IPS DF 4.7 (cell line): ENCODE measurements around the gene OR52W1.
"Not testable (repeated sequence)": the region's sequence is repeated elsewhere in the genome, so short reads cannot be mapped to it uniquely, and the experiment has no call there.

Experiments
- DNase-seq: peaks from one replicate; pipeline ENCODE4 v3.0.0-alpha.2; 2013; ENCODE audit warnings: low spot score; ENCODE audit errors: extremely low read depth

Gene OR52W1

DNA sequence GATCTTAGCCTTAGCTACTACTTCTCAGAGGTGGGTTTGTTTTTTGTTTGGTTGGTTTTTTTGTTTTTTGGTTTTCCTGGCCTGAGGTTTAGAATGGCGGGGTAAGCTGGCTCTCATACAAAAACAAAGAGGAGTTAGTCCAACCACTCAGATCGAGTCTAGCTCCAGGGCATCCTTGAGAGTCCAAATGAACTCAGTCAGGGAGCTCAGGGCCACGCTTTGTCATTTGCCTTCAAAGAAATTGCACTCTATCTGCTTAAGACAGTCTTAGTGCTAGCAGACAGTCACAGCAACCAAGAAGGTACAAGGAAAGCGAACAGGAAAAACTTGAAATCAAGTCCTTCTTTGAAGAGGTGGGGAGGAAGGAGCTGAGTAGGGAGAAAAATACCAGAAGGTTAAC lies 17.5 kb downstream of the OR52W1 start:
- DNase-seq: no peak

DNA sequence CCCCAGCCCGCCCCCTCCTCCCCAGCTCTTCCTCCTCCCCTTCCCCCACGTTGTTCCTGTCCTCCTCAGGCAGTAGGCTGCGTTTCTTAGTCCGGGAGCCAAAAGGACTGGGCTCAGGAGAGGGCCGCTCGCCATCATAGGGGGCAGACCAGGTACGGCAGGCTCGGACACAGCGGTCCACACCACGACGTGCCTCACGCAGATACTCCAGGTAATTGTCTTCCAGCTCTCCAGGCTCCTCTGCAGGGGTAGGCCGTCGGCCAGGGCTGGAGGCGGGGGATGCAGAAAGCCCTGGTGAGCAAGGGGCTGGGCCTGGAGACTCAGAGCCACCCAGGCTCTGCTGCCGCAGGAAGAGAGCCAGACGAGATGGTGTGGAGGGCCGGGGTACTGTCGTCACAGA lies 18.7 kb downstream of the OR52W1 start:
- DNase-seq: no peak

DNA sequence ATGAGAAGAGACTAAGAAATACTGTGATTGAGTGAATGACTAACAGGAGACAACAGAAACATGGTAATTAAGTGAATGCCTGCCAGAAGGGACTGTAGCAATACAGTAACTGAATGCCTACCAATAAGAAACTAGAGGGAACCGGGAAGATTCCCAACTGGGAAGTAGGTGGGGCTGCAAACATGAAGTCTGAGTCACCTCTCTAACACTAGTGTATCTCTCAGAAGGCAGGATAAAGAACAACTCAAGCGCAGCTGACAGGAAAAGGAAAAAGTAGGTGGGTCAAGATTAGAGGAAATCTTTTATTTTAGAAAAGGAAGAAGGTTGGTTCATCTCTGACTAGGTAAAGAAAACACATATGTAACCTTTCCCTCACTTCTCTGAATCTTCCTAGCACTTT lies 20.3 kb downstream of the OR52W1 start:
- DNase-seq: no peak

DNA sequence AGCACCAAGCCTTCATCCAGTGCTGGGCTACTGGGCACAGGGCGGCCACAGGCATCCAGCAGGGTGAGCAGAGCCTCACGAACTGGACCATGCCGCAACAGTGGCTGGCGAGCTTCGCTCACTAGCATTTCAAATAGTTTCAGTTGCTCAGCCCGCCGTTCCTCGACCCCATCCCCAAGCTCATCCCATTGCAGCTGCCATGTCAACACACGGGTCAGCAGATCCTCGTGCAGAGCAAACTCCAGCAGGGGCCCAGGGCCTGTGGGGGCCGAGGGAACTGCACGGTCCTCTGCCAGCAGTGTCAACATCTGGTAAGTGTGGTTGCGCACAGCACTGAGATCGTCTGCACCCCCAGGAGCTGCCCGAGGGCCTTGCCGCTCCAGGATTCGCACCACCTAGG lies 24.8 kb downstream of the OR52W1 start:
- no peak for DNase-seq

DNA sequence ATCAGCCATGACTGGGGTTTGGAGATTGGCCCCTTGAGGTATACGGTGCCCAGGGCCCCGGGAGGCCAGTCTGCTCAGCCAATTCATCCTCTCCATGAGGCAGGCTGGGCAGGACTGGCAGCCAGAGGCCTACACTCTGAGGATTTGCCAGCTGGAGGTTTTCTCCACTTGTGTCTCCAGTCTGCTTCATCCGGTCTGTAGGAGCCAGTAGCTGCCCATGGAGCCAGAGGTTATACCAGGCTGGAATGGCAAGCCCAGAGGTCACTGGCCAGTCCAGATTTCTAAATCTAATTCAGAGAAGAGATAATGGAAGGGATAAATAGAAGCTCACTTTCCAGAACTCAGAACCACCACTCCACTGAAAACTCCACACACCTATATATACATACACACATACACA lies 25.4 kb downstream of the OR52W1 start:
- DNase-seq: no peak

DNA sequence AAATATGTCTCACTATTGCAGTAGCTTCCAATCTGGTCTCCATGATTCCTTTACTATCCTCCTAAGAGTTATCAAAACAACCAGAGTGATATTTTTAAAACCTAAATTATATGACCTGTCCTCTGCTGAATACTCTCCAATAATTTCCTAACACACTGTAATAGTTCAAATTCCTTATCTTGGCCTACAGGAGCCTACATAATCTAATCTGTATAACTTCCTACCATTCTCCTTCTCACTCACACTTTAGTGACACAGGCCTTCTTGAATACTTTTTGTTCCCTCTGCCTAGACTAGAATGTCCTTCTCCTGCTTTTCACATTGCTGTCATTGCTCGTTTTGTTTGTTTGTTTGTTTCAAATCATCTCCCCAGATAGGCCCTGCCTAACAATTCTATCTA lies 26.0 kb downstream of the OR52W1 start:
- DNase-seq: no peak

DNA sequence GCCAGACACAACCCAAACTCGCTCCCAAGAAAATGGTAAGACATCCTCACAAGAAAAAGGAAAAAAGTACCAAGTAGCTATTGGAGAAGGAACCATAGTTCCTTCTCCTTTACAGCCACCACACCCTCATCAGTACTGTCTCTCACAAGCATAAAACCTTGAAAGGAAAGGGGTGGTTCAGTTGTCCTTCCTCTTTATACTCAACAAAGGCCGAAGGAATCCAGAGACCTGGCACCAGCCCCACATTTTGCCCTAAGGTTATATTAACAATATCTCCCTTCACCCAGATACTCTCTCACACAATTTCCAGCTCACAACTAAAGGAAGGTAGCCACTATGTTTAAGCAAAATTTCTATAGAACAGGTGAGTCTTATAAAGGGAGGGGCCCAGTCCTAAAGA lies 26.9 kb downstream of the OR52W1 start:
- DNase-seq: no peak

DNA sequence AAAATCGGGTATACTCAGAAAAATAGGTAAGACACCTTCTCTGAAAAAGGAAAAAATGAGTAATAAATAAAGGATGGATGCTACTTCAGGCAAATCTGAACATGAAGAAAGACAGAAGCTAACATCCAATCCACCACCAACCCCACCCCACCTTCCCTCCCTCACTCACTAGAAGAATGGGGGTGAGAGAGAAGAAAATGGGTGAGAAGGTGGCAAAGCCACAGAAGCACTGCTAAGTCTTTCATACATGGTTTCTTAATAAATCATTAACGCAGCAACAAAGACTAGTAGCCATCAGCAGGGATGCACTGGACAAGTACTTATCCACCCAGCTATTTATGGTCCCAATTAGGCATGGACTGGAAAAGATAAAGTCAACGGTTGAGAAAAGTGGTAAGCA lies 29.5 kb downstream of the OR52W1 start:
- DNase-seq: no peak

DNA sequence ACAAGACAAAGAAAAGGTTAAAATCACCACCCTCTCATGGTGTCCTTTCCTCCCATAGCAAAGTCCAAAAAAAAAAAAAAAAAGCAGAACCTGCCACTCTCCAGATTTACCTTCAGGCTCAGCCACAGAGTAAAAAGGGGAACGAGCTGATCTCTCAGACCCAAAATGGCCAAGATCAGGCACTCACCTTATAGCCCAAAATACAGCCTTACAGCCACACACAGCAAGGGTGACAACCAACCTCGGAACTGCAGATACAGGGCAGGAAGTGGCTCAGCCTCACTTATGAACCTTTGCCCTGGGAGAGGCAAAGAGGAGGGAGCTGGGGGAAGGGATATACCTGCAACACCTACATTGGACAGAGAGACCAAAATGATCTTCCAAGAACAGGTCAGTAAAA lies 30.9 kb downstream of the OR52W1 start:
- DNase-seq: no peak

DNA sequence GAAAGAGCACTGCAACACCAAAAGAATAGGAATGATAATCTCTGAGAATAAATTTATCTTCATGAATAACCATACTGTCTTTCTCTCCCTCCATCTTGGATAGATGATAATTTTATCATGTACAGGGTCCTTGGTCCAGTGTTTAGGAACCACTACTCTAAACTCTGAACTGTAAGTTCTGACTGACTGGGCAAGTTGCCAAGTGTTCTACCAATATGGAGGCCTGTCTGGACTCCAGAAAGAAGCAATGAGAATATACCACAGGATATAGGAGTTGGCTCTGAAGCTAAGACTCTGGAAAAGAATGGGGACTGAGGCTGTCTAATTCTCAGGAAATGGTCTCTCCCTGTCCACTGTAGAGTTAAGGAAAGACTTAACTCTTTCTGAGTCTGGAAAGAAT lies 33.9 kb downstream of the OR52W1 start:
- DNase-seq: no peak

DNA sequence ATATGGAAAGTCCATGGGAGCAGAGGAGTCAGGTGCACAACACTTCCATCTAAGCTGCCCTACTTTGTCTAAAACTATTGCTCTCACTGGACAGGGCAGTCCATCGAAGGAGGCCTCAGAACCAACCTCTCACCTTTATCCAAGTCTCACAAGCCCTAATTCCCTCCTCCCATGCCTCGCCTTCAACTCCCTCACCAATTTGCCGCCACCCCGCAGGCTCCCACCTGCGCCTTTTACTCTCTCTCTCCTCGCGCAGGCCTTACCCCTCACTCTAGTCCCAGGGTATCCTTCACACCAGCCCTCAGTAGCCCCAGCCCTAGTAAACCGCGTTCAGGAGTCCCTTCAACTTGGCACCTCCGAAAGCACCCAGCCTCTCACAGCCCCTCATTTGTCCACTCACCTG lies 35.0 kb downstream of the OR52W1 start:
- DNase-seq: no peak

DNA sequence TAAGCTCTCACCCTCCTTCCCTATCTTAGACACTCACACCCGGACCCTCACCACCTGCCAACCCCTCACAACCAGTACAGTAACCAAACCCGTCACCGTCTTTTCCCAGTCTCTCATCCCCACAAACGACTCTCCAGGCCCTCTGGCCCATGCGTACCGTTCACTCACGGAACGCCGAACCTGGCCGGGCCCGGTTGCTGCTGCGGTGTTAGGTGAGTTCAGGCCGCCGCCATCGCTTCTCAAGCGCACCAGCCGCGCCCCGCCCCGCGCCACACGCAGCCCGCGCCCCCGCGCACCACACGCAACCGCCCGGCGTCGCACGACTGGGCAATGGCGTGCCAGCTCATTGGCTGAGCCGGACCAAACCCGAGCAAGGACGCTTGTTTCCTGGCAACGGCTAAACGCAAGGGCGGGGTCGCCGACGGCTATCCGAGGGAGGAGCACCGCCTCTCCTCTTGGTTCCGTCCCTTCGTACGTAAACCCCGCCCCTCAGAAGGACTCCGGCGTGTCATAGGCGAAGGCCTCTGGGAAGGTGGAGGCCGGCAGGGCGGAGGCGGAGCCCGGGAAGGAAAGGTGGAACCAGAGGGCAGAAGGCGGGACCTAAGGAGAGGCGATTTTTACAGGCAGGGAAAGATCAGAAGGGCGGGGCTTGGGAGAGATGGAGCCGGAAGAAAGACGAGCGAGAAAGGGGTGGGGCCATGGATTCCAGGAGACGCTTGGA lies 35.5 kb downstream of the OR52W1 start, which contains the start of gene FHIP1B:
FHIP1B (minus strand) TSS at position 250 of the 721 bp plus-strand sequence. CDS start 10,120 bp downstream, outside the sequence.
- peak; percentile 98 for DNase-seq

DNA sequence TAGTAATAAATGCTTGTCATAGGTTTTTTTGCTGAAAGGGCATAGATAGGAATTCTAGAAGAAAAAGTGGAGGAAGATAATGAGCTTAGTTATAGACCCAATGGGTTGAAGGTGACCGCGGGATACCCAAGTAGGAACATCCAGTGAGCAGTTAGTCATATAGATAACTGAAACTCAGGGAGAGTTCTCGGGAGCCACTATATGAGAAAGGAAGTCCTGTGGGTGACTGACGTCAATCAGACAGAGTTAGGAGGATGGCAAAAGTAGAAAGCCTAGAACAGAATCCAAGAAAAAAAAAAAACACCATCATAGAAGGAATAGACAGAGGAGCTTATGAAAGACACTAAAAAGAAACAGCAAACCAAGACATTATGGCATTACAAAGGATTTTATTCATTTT lies 38.2 kb downstream of the OR52W1 start:
- DNase-seq: no peak

DNA sequence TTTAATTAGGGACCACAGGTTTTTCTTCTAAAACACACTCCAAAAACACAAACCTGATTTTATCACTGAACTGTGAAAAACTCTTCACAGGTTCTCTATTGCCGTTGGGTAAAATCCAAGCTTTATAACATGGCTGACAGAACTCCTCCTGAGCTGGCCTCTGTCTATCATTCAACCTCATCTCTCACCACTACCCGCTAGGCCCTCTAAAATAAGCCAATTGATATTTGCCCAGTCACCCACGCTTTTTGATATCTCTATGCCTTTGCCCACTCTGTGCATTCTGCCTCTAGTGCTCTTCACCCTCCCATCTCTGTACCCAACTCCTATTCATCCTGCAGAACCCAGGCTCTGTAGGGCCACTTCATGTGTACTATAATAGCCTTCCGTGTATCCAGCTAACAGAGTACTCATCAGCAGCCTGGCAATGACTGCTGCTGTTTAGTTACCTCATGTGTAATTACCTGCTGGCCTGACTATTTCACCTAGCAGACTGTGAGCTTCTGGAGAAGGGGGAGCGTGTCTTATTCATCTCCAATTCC lies 38.8 kb downstream of the OR52W1 start:
- DNase-seq: no peak

DNA sequence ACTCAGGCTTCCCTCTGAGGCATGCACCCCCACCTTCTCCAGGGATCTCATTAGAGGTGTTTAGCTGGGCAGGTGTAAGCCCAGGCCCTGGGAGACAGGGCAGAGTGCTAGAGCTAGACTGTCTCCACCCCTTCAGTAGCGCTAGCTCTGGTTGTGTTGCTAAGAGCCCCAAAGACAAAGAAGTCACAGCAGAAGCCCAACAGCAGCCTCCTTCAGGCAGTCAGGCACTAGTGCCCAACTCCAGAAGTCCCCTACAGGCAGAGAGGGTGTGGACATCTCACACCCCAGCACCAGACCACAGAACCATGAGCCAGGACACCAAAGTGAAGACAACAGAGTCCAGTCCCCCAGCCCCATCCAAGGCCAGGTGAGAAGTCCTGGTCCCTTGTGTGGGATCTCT lies 39.9 kb downstream of the OR52W1 start, which contains the start of gene CNGA4:
CNGA4 (plus strand) TSS at position 188 of the 400 bp plus-strand sequence; CDS start at position 306, 118 bp downstream.
- no peak for DNase-seq

DNA sequence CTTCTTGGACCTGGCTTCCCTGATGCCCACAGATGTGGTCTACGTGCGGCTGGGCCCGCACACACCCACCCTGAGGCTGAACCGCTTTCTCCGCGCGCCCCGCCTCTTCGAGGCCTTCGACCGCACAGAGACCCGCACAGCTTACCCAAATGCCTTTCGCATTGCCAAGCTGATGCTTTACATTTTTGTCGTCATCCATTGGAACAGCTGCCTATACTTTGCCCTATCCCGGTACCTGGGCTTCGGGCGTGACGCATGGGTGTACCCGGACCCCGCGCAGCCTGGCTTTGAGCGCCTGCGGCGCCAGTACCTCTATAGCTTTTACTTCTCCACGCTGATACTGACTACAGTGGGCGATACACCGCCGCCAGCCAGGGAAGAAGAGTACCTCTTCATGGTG lies 41.1 kb downstream of the OR52W1 start:
- no peak for DNase-seq

DNA sequence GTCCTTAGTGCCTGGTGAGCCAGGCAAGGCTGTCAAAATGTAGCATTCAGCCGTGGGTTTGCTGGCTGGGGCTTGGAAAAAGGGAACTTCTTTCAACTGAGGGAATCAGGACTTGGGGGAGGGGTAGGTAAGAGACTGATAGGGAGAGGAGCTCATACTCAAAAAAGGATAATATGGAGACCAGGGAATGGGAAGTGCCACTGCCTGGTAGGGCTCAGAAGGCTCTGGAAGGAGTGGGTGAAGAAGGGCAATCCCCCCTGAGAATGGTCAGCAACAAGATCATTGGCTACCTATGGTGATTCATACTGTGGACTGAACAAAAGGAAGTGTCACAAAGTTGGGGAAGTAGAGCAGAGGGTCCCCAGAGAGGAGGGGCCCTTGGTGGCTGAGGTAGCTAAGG lies 41.8 kb downstream of the OR52W1 start:
- no peak for DNase-seq

DNA sequence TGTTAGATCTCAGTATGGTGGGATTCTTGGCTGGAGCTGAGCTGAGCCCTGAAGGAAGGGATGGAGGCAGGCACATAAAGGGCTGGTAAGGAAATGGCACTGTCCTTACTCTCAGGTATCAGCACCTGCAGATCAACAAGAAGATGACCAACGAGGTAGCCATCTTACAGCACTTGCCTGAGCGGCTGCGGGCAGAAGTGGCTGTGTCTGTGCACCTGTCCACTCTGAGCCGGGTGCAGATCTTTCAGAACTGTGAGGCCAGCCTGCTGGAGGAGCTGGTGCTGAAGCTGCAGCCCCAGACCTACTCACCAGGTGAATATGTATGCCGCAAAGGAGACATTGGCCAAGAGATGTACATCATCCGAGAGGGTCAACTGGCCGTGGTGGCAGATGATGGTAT lies 42.3 kb downstream of the OR52W1 start:
- DNase-seq: no peak

DNA sequence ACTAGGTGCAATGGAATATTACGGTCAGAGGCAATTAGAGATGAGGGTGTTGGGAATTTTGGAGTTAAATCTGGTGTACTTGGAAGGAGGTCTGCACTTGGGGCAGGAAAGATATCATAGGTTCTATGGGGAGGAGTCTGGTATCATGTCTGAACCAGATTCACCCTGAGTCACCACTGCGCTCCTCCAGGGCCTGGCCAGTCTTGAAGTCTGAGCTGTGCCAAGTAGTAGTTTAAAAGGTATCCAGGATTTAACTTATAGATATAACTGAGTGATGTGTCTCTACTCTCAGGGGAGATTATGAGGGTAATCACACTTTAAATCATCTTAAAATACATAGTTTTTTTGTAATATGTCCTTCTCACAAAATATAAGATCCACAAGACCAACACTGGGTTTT lies 46.5 kb downstream of the OR52W1 start:
- DNase-seq: no peak

DNA sequence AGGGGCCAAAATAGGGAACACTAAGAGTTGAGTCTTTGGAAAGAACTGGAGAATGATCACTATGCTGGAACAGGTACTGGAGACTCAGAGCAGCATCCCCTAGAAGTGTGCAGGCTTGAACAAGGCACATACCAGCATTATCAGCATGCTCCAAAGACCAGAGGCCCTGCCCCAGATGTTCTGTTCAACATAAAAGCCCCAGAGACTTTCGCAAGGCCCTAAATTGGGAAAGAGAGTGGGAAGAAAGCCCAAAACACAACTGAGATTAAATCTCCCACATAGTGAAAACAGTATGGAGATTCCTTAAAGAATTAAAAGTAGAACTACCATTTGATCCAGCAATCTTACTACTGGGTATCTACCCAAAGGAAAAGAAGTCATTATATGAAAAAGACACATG lies 49.2 kb downstream of the OR52W1 start:
- no peak for DNase-seq

DNA sequence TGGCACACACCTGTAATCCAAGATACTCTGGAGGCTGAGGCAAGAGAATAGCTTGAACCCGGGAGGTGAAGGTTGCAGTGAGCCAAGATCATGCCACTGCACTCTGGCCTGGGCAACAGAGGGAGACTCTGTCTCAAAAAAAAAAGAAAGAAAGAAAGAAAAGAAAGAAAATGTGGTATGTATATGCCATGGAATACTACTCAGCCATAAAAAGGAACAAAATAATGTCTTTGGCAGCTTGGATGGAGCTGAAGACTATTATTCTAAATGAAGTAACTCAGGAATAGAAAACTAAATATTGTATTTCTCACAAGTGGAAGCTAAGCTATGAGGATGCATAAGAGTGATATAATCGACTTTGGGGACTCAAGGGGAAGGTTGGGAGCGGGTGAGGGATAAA lies 49.9 kb downstream of the OR52W1 start:
- DNase-seq: not testable (repeated sequence)
